Measurements from ENCODE around the gene USP36. TPM values are rescaled to one million over a fixed set of nuclear protein-coding genes. Genes with fewer than 3 reads are reported as not detected.

The USP36 gene
- total and polyA plus RNA-seq, 9 of the 15 experiments (the other 6 are each of a cell fraction or from before 2014, with no cell fraction given) = 6.4 to 72.8 (median 22.5) TPM

DNA sequence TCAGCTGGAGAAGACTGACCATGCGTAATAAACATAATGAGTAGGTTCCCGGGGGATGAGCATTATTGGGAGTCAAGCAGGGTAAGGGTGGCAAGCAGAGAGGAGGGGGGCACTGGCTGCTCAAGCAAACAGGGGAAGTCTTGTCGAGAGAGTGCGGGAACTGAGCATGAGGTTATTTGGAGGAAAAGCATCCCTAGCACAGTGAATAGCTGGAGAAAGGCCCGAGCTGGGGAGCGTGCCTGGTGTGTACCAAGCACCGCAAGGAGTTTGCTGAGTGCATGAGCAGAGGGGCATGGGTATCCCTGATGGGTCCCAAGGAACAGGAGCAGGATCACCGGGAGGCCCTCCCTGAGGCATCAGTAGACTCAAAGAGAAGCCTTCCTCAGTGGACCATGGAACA, 75.7 kb downstream of the USP36 start:
- no TSS peak for BruUV-seq (replicated peaks)
- Histone ChIP-seq H3K9me3 (replicated peaks; ENCODE audit: control insufficient read depth, insufficient read depth, low read depth, low read length) (no peaks in the 10 kb centered on the region), H2AFZ (ENCODE audit: low read depth, low read length) (no peak overlapping the region), H3K9ac (ENCODE audit: insufficient read depth in 1 of 2, low read depth in 2 of 2, low read length in 2 of 2) (no peak overlapping the region), H3K36me3 (ENCODE audit: control insufficient read depth, insufficient read depth, low read length) (no peaks in the 10 kb centered on the region), H4K20me1 (replicated peaks; ENCODE audit: control insufficient read depth, insufficient read depth, low read length) (peaks cover 16% of the 10 kb centered on the region; the same call in 1 of the 2 replicates), H3K4me2 (ENCODE audit: insufficient read depth, low read length) (no peak overlapping the region), H3K79me2 (ENCODE audit: control insufficient read depth, insufficient read depth, low read length) (peaks cover 48% of the 10 kb centered on the region), H3K27ac (ENCODE audit: extremely low read depth, low read depth, low read length) (no peak overlapping the region), H3K9me1 (ENCODE audit: control insufficient read depth, insufficient read depth, low read length) (no peaks in the 10 kb centered on the region), H3K4me3 (no peak overlapping the region), H3K27me3 (ENCODE audit: control insufficient read depth in 2 of 2, insufficient read depth in 2 of 2, low read length in 2 of 2) (no peaks in the 10 kb centered on the region), H3K4me1 (replicated peaks in 1 of 2; ENCODE audit: control insufficient read depth in 2 of 2, insufficient read depth in 2 of 2, low read length in 2 of 2) (peaks cover 0 to 2% of the 10 kb centered on the region in 2 experiments; a peak in 3 of 5 replicates)
- intact Hi-C loops (cut with micrococcal nuclease) (no loop called here), in situ Hi-C loops (cut with MboI) (no loop called here)
- ChIA-PET POLR2A (no interaction called here), CTCF (ENCODE audit: low intra/inter-chr PET ratio) (no interaction called here)
- no peak for ATAC-seq
- WGBS (ENCODE audit: insufficient coverage, low coverage, missing lambda C conversion rate) = 78% methylated on average over 8 of the region's 8 CpGs
- FAIRE-seq = no peak
- DNase-seq (ENCODE audit: extremely low read depth in 1 of 4, low spot score in 3 of 4) = no peak
- TF ChIP-seq NFRKB (IDR thresholded peaks at IDR 0.05; ENCODE audit: low read depth) (no peak), BRD9 (IDR thresholded peaks at IDR 0.05; ENCODE audit: low read depth, partially characterized antibody) (no peak), NEUROD1 (IDR thresholded peaks at IDR 0.05; ENCODE audit: borderline replicate concordance, low read depth, low read length, partially characterized antibody) (no peak), ZNF507 (tag; conservative IDR thresholded peaks at IDR 0.05) (no peak), HNRNPK (IDR thresholded peaks at IDR 0.05; ENCODE audit: low read depth, low read length, poor library complexity, severe bottlenecking) (no peak), ZNF77 (CRISPR knock-in tag; IDR thresholded peaks at IDR 0.05) (no peak), ZNF75A (CRISPR knock-in tag; IDR thresholded peaks at IDR 0.05) (no peak), ZNF124 (CRISPR knock-in tag; IDR thresholded peaks at IDR 0.05) (no peak), XRCC3 (IDR thresholded peaks at IDR 0.05) (no peak), COPS2 (conservative IDR thresholded peaks at IDR 0.05) (no peak), SPI1 (IDR thresholded peaks at IDR 0.05; ENCODE audit: borderline replicate concordance, low read depth, low read length) (no peak)
- TF ChIP-seq, protein P1, sequence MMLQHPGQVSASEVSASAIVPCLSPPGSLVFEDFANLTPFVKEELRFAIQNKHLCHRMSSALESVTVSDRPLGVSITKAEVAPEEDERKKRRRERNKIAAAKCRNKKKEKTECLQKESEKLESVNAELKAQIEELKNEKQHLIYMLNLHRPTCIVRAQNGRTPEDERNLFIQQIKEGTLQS (IDR thresholded peaks at IDR 0.05) = no peak
- TF ChIP-seq, protein P1 (CRISPR knock-in tag; conservative IDR thresholded peaks at IDR 0.05) = no peak
- TF ChIP-seq, protein P2, sequence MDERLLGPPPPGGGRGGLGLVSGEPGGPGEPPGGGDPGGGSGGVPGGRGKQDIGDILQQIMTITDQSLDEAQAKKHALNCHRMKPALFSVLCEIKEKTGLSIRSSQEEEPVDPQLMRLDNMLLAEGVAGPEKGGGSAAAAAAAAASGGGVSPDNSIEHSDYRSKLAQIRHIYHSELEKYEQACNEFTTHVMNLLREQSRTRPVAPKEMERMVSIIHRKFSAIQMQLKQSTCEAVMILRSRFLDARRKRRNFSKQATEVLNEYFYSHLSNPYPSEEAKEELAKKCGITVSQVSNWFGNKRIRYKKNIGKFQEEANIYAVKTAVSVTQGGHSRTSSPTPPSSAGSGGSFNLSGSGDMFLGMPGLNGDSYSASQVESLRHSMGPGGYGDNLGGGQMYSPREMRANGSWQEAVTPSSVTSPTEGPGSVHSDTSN (CRISPR knock-in tag; IDR thresholded peaks at IDR 0.05; ENCODE audit: low read depth) = no peak
- TF ChIP-seq, protein P2 (tag; conservative IDR thresholded peaks at IDR 0.05; ENCODE audit: low read depth) = no peak
- TF ChIP-seq, protein P3, sequence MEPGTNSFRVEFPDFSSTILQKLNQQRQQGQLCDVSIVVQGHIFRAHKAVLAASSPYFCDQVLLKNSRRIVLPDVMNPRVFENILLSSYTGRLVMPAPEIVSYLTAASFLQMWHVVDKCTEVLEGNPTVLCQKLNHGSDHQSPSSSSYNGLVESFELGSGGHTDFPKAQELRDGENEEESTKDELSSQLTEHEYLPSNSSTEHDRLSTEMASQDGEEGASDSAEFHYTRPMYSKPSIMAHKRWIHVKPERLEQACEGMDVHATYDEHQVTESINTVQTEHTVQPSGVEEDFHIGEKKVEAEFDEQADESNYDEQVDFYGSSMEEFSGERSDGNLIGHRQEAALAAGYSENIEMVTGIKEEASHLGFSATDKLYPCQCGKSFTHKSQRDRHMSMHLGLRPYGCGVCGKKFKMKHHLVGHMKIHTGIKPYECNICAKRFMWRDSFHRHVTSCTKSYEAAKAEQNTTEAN (CRISPR knock-in tag; IDR thresholded peaks at IDR 0.05) = no peak
- TF ChIP-seq, protein P4, sequence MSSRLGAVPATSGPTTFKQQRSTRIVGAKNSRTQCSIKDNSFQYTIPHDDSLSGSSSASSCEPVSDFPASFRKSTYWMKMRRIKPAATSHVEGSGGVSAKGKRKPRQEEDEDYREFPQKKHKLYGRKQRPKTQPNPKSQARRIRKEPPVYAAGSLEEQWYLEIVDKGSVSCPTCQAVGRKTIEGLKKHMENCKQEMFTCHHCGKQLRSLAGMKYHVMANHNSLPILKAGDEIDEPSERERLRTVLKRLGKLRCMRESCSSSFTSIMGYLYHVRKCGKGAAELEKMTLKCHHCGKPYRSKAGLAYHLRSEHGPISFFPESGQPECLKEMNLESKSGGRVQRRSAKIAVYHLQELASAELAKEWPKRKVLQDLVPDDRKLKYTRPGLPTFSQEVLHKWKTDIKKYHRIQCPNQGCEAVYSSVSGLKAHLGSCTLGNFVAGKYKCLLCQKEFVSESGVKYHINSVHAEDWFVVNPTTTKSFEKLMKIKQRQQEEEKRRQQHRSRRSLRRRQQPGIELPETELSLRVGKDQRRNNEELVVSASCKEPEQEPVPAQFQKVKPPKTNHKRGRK (tag; IDR thresholded peaks at IDR 0.05) = no peak
- TF ChIP-seq, protein P5, sequence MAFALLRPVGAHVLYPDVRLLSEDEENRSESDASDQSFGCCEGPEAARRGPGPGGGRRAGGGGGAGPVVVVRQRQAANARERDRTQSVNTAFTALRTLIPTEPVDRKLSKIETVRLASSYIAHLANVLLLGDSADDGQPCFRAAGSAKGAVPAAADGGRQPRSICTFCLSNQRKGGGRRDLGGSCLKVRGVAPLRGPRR (CRISPR knock-in tag; IDR thresholded peaks at IDR 0.05) = no peak

Measured in K562 (cell line).